A673 (cell line): Measurements from ENCODE around the gene SGPP1.

Source experiments
- CTCF ChIP-seq: fragments of 300-800, 200-600 bp; sonication (generic); conservative IDR thresholded peaks from 2 replicates; pipeline ENCODE4 v1.5.1; 2017; ENCODE audit warnings: low read depth, mild to moderate bottlenecking, antibody characterized with exemption, low read length, moderate library complexity, mixed read lengths
- EZH2 ChIP-seq: fragments of 200-600 bp; sonication (generic); IDR thresholded peaks from 2 replicates; pipeline ENCODE4 v1.6.1; 2017; ENCODE audit warnings: borderline replicate concordance, low read depth, mild to moderate bottlenecking, mixed read lengths, antibody characterized with exemption, low read length; ENCODE audit not compliant: poor library complexity, severe bottlenecking

GRCh38 chr14:63705561-63706070, 22.2 kb downstream of the SGPP1 start:
- TF ChIP-seq EZH2 (no peak), CTCF (no peak)
